Endothelial cell of umbilical vein (primary cell): ENCODE data around the gene MPDZ. TPM values are rescaled to one million over a fixed set of nuclear protein-coding genes. Genes with fewer than 3 reads are reported as not detected.

Source experiments
- BruUV-seq: library from RNA; stranded (reverse); fragments of 400-500 nt; replicated peaks from 2 replicates; lab custom pipeline; 2021; lab: Mats Ljungman, UMichigan
- CTCF ChIA-PET: fragments of 300-600, 350-600 bp; sonication (Branson Sonifier 250); formaldehyde crosslinking; loops from one replicate; lab custom pipeline; 2021; ENCODE audit warnings: antibody characterized with exemption, inconsistent platforms; lab: Charles Lee
- POLR2A ChIA-PET: fragments of 300-600, 350-600 bp; sonication (Branson Sonifier 250); formaldehyde crosslinking; loops from one replicate; lab custom pipeline; 2021; ENCODE audit warnings: antibody characterized with exemption, inconsistent platforms; lab: Charles Lee
- DNase-seq: peaks from one replicate; pipeline ENCODE4 v3.0.0-alpha.2; 2011; ENCODE audit warnings: low read depth, low spot score
- FAIRE-seq: peaks from 2 replicates; lab custom pipeline; 2011; peaks lifted over from hg19 to GRCh38; lab: Jason Lieb, UNC
- H2AFZ ChIP-seq: 2 replicates; pipeline ENCODE4 v1.6.0; 2012; ENCODE audit warnings: low read depth, low read length, control low read depth, inconsistent platforms
- H3K27ac ChIP-seq: 2 replicates; pipeline ENCODE4 v1.5.1; 2011; ENCODE audit warnings: low read depth, mild to moderate bottlenecking, control low read depth, low read length, moderate library complexity; ENCODE audit not compliant: insufficient read depth
- H3K27me3 ChIP-seq, 2 experiments: 2 replicates each; pipeline versions ENCODE4 v1.6.0 to v1.6.1; 2011; ENCODE audit warnings: low read length in 2 of 2, mixed read lengths in 1 of 2; ENCODE audit not compliant: control insufficient read depth in 2 of 2, insufficient read depth in 2 of 2
- H3K36me3 ChIP-seq, 2 experiments: 2 replicates in 1 of 2; 3 replicates in 1 of 2; pipeline ENCODE4 v1.5.1; 2011; ENCODE audit warnings: low read length in 2 of 2, mild to moderate bottlenecking in 1 of 2, moderate library complexity in 1 of 2; ENCODE audit not compliant: control insufficient read depth in 2 of 2, insufficient read depth in 2 of 2; ENCODE audit errors: extremely low read depth in 1 of 2
- H3K4me1 ChIP-seq: 3 replicates; pipeline ENCODE4 v1.5.1; 2011; ENCODE audit warnings: mild to moderate bottlenecking, low read length; ENCODE audit not compliant: control insufficient read depth, insufficient read depth; ENCODE audit errors: extremely low read depth
- H3K4me2 ChIP-seq: 2 replicates; pipeline ENCODE4 v1.6.1; 2011; ENCODE audit warnings: low read length, control low read depth, mixed read lengths; ENCODE audit not compliant: insufficient read depth
- H3K4me3 ChIP-seq, 3 experiments: fragments of 200-600 bp in 1 of 3; sonication (generic), shearing (Covaris generic) in 1 of 3; replicated peaks in 1 of 3; 2 replicates each; pipeline ENCODE4 v1.5.1; 2011 to 2016; ENCODE audit warnings: control low read depth in 3 of 3, low read length in 3 of 3, mild to moderate bottlenecking in 2 of 3, inconsistent platforms in 1 of 3, low read depth in 1 of 3, moderate library complexity in 1 of 3; ENCODE audit not compliant: insufficient read depth in 1 of 3
- H3K79me2 ChIP-seq: 2 replicates; pipeline ENCODE4 v1.6.0; 2012; ENCODE audit warnings: low read length, inconsistent platforms; ENCODE audit not compliant: control insufficient read depth, insufficient read depth
- H3K9ac ChIP-seq: replicated peaks from 2 replicates; pipeline ENCODE3; 2011; ENCODE audit warnings: low read length, control low read depth; ENCODE audit not compliant: insufficient read depth; ENCODE audit errors: extremely low read depth
- H3K9me1 ChIP-seq: replicated peaks from 3 replicates; pipeline ENCODE4 v1.6.0; 2011; ENCODE audit warnings: mild to moderate bottlenecking, low read length; ENCODE audit not compliant: control insufficient read depth, insufficient read depth; ENCODE audit errors: extremely low read depth
- H3K9me3 ChIP-seq: replicated peaks from 2 replicates; pipeline ENCODE4 v1.5.1; 2012; ENCODE audit warnings: low read length, inconsistent platforms; ENCODE audit not compliant: control insufficient read depth, insufficient read depth
- H4K20me1 ChIP-seq: replicated peaks from 2 replicates; pipeline ENCODE3; 2011; ENCODE audit warnings: mild to moderate bottlenecking, low read length; ENCODE audit not compliant: control insufficient read depth, insufficient read depth; ENCODE audit errors: extremely low read depth
- EZH2 ChIP-seq: IDR thresholded peaks from 2 replicates; pipeline ENCODE4 v1.6.1; 2012; ENCODE audit warnings: borderline replicate concordance, low read depth, mild to moderate bottlenecking, moderate library complexity, low read length, inconsistent platforms; ENCODE audit not compliant: severe bottlenecking
- FOS ChIP-seq: IDR thresholded peaks from 2 replicates; pipeline ENCODE4 v1.6.1; 2011; ENCODE audit warnings: mild to moderate bottlenecking, low read length, moderate library complexity, borderline replicate concordance; ENCODE audit not compliant: insufficient read depth
- GATA2 ChIP-seq: IDR thresholded peaks from 2 replicates; pipeline ENCODE4 v1.7.0; 2011; ENCODE audit warnings: low read depth, mild to moderate bottlenecking, moderate library complexity, mixed read lengths, low read length; ENCODE audit not compliant: insufficient read length, insufficient read depth
- JUN ChIP-seq: IDR thresholded peaks from 2 replicates; pipeline ENCODE4 v1.6.1; 2011; ENCODE audit warnings: borderline replicate concordance, low read depth; ENCODE audit not compliant: insufficient read length, insufficient read depth
- MYC ChIP-seq: IDR thresholded peaks from one replicate; pipeline ENCODE4 v1.6.1; 2011; ENCODE audit warnings: mild to moderate bottlenecking, low read depth, low read length
- POLR2A ChIP-seq: IDR thresholded peaks from 2 replicates; pipeline ENCODE4 v1.6.1; 2012; ENCODE audit warnings: low read depth, mild to moderate bottlenecking, control low read depth, low read length
- POLR2AphosphoS5 ChIP-seq: IDR thresholded peaks from 2 replicates; pipeline ENCODE4 v1.6.1; 2012; ENCODE audit warnings: low read depth, mild to moderate bottlenecking, control low read depth, low read length, moderate library complexity; ENCODE audit not compliant: insufficient read depth
- dilution Hi-C: fragments of 300-500 bp; cut with MboI; formaldehyde crosslinking; loops from one replicate; pipeline ENCODE4 v1.15.0; 2019; ENCODE audit warnings: low sequenced_read_pairs; ENCODE audit not compliant: extremely low pct_ligation_motif_present
- intact Hi-C: fragments of 100-400 bp; cut with micrococcal nuclease; formaldehyde crosslinking; loops from one replicate; pipeline ENCODE4 v1.10.0; 2022
- polyA plus RNA-seq, 4 experiments: library from polyadenylated mRNA; depleted of rRNA in 3 of 4; stranded (reverse) in 3 of 4; unstranded in 1 of 4; fragments of >200 nt; gene quantifications; 2 replicates each; pipeline versions ENCODE4 v1.2.1 to v1.2.3, GENCODE V29; 2011 to 2012; ENCODE audit warnings: missing spikeins in 1 of 4
- total RNA-seq: library from RNA; stranded (reverse); gene quantifications from 2 replicates; pipeline ENCODE4 v1.2.3, GENCODE V29; 2021
- TF ChIP-seq, protein P1 (sequence below), 2 donors: IDR thresholded peaks; 1 replicate in 1 of 2; 2 replicates in 1 of 2; pipeline ENCODE4 v1.5.1; 2011; ENCODE audit warnings: low read length in 2 of 2, mild to moderate bottlenecking in 2 of 2, moderate library complexity in 2 of 2, control low read depth in 1 of 2, inconsistent platforms in 1 of 2, low read depth in 1 of 2; ENCODE audit not compliant: insufficient read depth in 1 of 2; ENCODE audit errors: extremely low read depth in 1 of 2
- TF ChIP-seq, protein P2 (sequence below): IDR thresholded peaks from 2 replicates; pipeline ENCODE4 v1.6.1; 2011; ENCODE audit not compliant: insufficient read depth, insufficient read length

The MPDZ gene
- total and polyA plus RNA-seq, 2 donors (not counting 3 experiments of a cell fraction or from before 2014, with no cell fraction given), result 22.3 to 54.4 TPM

DNA sequence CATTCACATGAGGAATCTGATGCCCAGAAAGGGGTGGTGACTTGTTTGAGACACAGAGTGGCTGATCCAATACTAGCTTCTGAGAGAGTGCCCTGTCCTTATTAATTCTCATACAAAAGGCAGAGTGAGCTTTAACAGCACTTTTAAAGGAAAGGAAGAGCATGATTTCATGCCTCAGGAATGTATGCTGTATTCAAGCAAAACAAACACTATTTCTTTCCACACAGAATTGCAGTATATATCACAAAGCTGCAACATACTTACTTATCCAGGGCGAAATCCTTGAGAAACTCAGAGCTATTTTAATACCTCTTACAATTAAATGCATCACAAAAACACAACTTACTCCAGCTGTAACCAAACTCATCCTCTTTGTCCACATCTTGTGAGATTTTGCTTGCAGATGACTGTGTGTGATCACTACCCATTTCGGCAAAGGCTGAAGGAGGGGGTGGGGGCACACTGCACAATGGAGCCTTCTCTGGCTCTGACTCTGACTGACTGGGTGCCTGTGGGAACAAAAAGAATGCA lies 139.8 kb downstream of the MPDZ start:
- Histone ChIP-seq H3K4me2 (peak overlapping the region; percentile 83), H3K27me3 (no peaks in the 10 kb centered on the region), H3K4me3 (peak overlapping the region in 1 of 3 experiments; percentile 40), H3K27ac (peak overlapping the region; percentile 96), H3K9me3 (no peaks in the 10 kb centered on the region), H3K79me2 (no peaks in the 10 kb centered on the region), H3K9me1 (no peaks in the 10 kb centered on the region), H4K20me1 (no peaks in the 10 kb centered on the region), H3K4me1 (peaks cover 23% of the 10 kb centered on the region), H2AFZ (peak overlapping the region; percentile 15), H3K9ac (peak overlapping the region; percentile 65), H3K36me3 (peaks cover 9 to 16% of the 10 kb centered on the region in 2 experiments)
- DNase-seq (peak; percentile 95), FAIRE-seq (peak; percentile 90)
- ChIA-PET CTCF (interaction anchor here (1.1 to 2.2 kb wide), 4 partner anchors 9 to 191 kb away, joined by 3 to 15 read pairs (median 6); no protein-coding TSS in a partner anchor), POLR2A (no interaction called here)
- TSS peak; percentile 75 for BruUV-seq
- TF ChIP-seq JUN, result peak; percentile 80
- peak; percentile 56 for TF ChIP-seq FOS
- TF ChIP-seq MYC, result no peak
- dilution Hi-C loops, result no loop called here
- intact Hi-C loops, result loop anchor here (5.0 kb wide), 1 partner anchor 138 kb away; the partner anchor contains the start of gene MPDZ

DNA sequence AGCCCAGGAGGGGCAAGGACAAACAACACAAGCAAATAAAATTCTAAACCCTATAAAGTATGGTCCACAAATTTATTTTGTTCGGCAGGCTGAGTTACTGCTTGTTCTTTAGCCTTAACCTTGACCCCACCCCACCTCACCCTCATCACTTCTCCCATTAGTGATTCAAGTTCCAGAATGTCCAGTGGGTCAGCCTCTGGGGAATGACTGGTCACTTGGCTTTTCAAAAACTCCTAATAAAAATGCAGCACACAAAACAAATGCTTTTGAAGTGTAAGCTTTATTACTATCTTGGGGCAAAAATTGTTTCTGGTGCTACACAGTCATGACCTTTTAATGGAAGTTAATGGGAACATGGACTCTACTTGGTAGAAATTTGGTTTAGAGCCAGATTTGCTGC lies 142.1 kb downstream of the MPDZ start:
- intact Hi-C loops, result loop anchor here (5.0 kb wide), 1 partner anchor 140 kb away; the partner anchor contains the start of gene MPDZ
- CTCF ChIA-PET, result no interaction called here

More for the DNA sequence above, 142.1 kb downstream of the MPDZ start:
- Histone ChIP-seq H3K9ac (no peak overlapping the region), H3K27me3 (no peaks in the 10 kb centered on the region), H3K4me2 (no peak overlapping the region), H2AFZ (no peak overlapping the region), H3K4me1 (peaks cover 18% of the 10 kb centered on the region), H3K36me3 (peaks cover 13 to 21% of the 10 kb centered on the region in 2 experiments), H3K27ac (no peak overlapping the region), H3K9me1 (no peaks in the 10 kb centered on the region), H3K79me2 (no peaks in the 10 kb centered on the region), H4K20me1 (no peaks in the 10 kb centered on the region), H3K9me3 (no peaks in the 10 kb centered on the region), H3K4me3 (no peak overlapping the region)
- FAIRE-seq (no peak), DNase-seq (no peak)
- POLR2A ChIA-PET, result interaction anchor here (0.6 kb wide), 1 partner anchor 1281 kb away, joined by 7 read pairs; no protein-coding TSS in a partner anchor
- dilution Hi-C loops, result no loop called here
- no peak for TF ChIP-seq GATA2
- TF ChIP-seq, protein P1, sequence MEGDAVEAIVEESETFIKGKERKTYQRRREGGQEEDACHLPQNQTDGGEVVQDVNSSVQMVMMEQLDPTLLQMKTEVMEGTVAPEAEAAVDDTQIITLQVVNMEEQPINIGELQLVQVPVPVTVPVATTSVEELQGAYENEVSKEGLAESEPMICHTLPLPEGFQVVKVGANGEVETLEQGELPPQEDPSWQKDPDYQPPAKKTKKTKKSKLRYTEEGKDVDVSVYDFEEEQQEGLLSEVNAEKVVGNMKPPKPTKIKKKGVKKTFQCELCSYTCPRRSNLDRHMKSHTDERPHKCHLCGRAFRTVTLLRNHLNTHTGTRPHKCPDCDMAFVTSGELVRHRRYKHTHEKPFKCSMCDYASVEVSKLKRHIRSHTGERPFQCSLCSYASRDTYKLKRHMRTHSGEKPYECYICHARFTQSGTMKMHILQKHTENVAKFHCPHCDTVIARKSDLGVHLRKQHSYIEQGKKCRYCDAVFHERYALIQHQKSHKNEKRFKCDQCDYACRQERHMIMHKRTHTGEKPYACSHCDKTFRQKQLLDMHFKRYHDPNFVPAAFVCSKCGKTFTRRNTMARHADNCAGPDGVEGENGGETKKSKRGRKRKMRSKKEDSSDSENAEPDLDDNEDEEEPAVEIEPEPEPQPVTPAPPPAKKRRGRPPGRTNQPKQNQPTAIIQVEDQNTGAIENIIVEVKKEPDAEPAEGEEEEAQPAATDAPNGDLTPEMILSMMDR (IDR thresholded peaks at IDR 0.05; ENCODE audit: extremely low read depth in 1 of 2, insufficient read depth in 1 of 2, low read depth in 1 of 2, low read length in 2 of 2), result no peak
- no peak for TF ChIP-seq EZH2
- TF ChIP-seq FOS, result no peak
- TF ChIP-seq MYC, result no peak
- TF ChIP-seq POLR2AphosphoS5, result no peak
- no peak for TF ChIP-seq JUN
- TF ChIP-seq, protein P2, sequence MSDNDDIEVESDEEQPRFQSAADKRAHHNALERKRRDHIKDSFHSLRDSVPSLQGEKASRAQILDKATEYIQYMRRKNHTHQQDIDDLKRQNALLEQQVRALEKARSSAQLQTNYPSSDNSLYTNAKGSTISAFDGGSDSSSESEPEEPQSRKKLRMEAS, result no peak
- TF ChIP-seq POLR2A, result no peak
- BruUV-seq, result no TSS peak
